WTC11 (cell line): Measurements from ENCODE around the gene TLE4. TPM values are rescaled to one million over a fixed set of nuclear protein-coding genes. Genes with fewer than 3 reads are reported as not detected.

Experiments used
- ATAC-seq: fragments of 200-7000 bp; cut with Tn5 transposase; 2 replicates; pipeline ENCODE4 v1.10.0; 2021; ENCODE audit warnings: mild to moderate bottlenecking, moderate library complexity
- CTCF ChIA-PET: fragments of 300-600 bp; sonication (Branson Sonifier 250); formaldehyde crosslinking; loops from one replicate; lab custom pipeline; 2021; ENCODE audit warnings: antibody characterized with exemption; lab: Charles Lee
- POLR2A ChIA-PET: fragments of 350-600 bp; sonication (Branson Sonifier 250); formaldehyde crosslinking; loops from one replicate; lab custom pipeline; 2021; ENCODE audit warnings: antibody characterized with exemption; lab: Charles Lee
- DNase-seq: peaks from one replicate; pipeline ENCODE4 v3.0.0; 2021; ENCODE audit warnings: low spot score
- H3K27ac Mint-ChIP-seq: 2 replicates; pipeline ENCODE4 v1.8.0; 2021; ENCODE audit warnings: mixed read lengths
- H3K27me3 Mint-ChIP-seq: 2 replicates; pipeline ENCODE4 v1.8.0; 2021; ENCODE audit warnings: low read depth, mild to moderate bottlenecking, moderate library complexity, mixed read lengths
- H3K36me3 Mint-ChIP-seq: 2 replicates; pipeline ENCODE4 v1.8.0; 2021; ENCODE audit warnings: mixed read lengths
- H3K4me1 Mint-ChIP-seq: 2 replicates; pipeline ENCODE4 v1.8.0; 2022; ENCODE audit warnings: mixed read lengths
- H3K4me3 Mint-ChIP-seq: 2 replicates; pipeline ENCODE4 v1.8.0; 2021; ENCODE audit warnings: mild to moderate bottlenecking, moderate library complexity, mixed read lengths
- H3K9me3 Mint-ChIP-seq: 2 replicates; pipeline ENCODE4 v1.8.0; 2021; ENCODE audit warnings: mixed read lengths
- ARID4B ChIP-seq: sonication (generic); formaldehyde crosslinking; IDR thresholded peaks from 2 replicates; pipeline ENCODE4 v1.8.0; 2023; ENCODE audit warnings: missing genetic modification reagents, mild to moderate bottlenecking, borderline replicate concordance
- ATF1 ChIP-seq: sonication (generic); formaldehyde crosslinking; IDR thresholded peaks from 2 replicates; pipeline ENCODE4 v1.8.1; 2023; ENCODE audit warnings: mild to moderate bottlenecking, moderate library complexity, missing genetic modification reagents
- ATF2 ChIP-seq: sonication (generic); formaldehyde crosslinking; IDR thresholded peaks from 2 replicates; pipeline ENCODE4 v1.8.1; 2022; ENCODE audit warnings: low read depth, missing genetic modification reagents, borderline replicate concordance
- ATF6 ChIP-seq: sonication (generic); formaldehyde crosslinking; IDR thresholded peaks from 2 replicates; pipeline ENCODE4 v1.8.1; 2023; ENCODE audit warnings: mild to moderate bottlenecking, missing genetic modification reagents
- ELF4 ChIP-seq: sonication (generic); formaldehyde crosslinking; IDR thresholded peaks from 2 replicates; pipeline ENCODE4 v1.8.1; 2022; ENCODE audit warnings: low read depth, mild to moderate bottlenecking, moderate library complexity, missing genetic modification reagents
- EMX1 ChIP-seq: fragments of 250-450 bp; sonication (Bioruptor Pico); IDR thresholded peaks from 2 replicates; pipeline ENCODE4 v1.8.0; 2021; ENCODE audit warnings: mild to moderate bottlenecking
- ERG ChIP-seq: fragments of 250-450 bp; sonication (Bioruptor Pico); IDR thresholded peaks from 2 replicates; pipeline ENCODE4 v1.8.0; 2021; ENCODE audit warnings: mild to moderate bottlenecking
- ESRRA ChIP-seq: sonication (generic); formaldehyde crosslinking; IDR thresholded peaks from 2 replicates; pipeline ENCODE4 v1.8.1; 2022; ENCODE audit warnings: mild to moderate bottlenecking, missing genetic modification reagents, borderline replicate concordance
- FOXJ3 ChIP-seq: sonication (generic); formaldehyde crosslinking; IDR thresholded peaks from 2 replicates; pipeline ENCODE4 v1.9.0; 2021; ENCODE audit warnings: missing genetic modification reagents, mild to moderate bottlenecking, borderline replicate concordance
- FOXP1 ChIP-seq: sonication (generic); formaldehyde crosslinking; IDR thresholded peaks from 2 replicates; pipeline ENCODE4 v1.8.0; 2022; ENCODE audit warnings: missing genetic modification reagents, mild to moderate bottlenecking, moderate library complexity, borderline replicate concordance
- HMGA2 ChIP-seq: fragments of 250-450 bp; sonication (Bioruptor Pico); IDR thresholded peaks from 2 replicates; pipeline ENCODE4 v1.4.0; 2021; ENCODE audit warnings: mild to moderate bottlenecking, moderate library complexity
- IRF1 ChIP-seq: sonication (generic); formaldehyde crosslinking; IDR thresholded peaks from 2 replicates; pipeline ENCODE4 v1.8.0; 2023; ENCODE audit warnings: missing genetic modification reagents
- JUN ChIP-seq: sonication (generic); formaldehyde crosslinking; IDR thresholded peaks from 2 replicates; pipeline ENCODE4 v1.8.0; 2023; ENCODE audit warnings: mild to moderate bottlenecking, missing genetic modification reagents
- KAT7 ChIP-seq: sonication (generic); formaldehyde crosslinking; IDR thresholded peaks from 2 replicates; pipeline ENCODE4 v1.8.1; 2023; ENCODE audit warnings: missing genetic modification reagents, mild to moderate bottlenecking, borderline replicate concordance
- NR2C2 ChIP-seq: sonication (generic); formaldehyde crosslinking; IDR thresholded peaks from 2 replicates; pipeline ENCODE4 v1.8.0; 2022; ENCODE audit warnings: mild to moderate bottlenecking, missing genetic modification reagents
- NR3C1 ChIP-seq: sonication (generic); formaldehyde crosslinking; conservative IDR thresholded peaks from 2 replicates; pipeline ENCODE4 v1.8.1; 2023; ENCODE audit warnings: low read depth, mild to moderate bottlenecking, missing genetic modification reagents
- PRRX2 ChIP-seq: fragments of 250-450 bp; sonication (Bioruptor Pico); IDR thresholded peaks from 2 replicates; pipeline ENCODE4 v1.8.0; 2021; ENCODE audit warnings: mild to moderate bottlenecking
- SMAD3 ChIP-seq: sonication (generic); formaldehyde crosslinking; IDR thresholded peaks from 2 replicates; pipeline ENCODE4 v1.8.0; 2022; ENCODE audit warnings: missing genetic modification reagents, mild to moderate bottlenecking, borderline replicate concordance
- TEAD4 ChIP-seq: sonication (generic); formaldehyde crosslinking; IDR thresholded peaks from 2 replicates; pipeline ENCODE4 v1.8.0; 2022; ENCODE audit warnings: mild to moderate bottlenecking, missing genetic modification reagents
- ZNF138 ChIP-seq: sonication (generic); formaldehyde crosslinking; conservative IDR thresholded peaks from 2 replicates; pipeline ENCODE4 v1.8.1; 2022; ENCODE audit warnings: mild to moderate bottlenecking, moderate library complexity, missing genetic modification reagents
- ZNF219 ChIP-seq: sonication (generic); formaldehyde crosslinking; IDR thresholded peaks from 2 replicates; pipeline ENCODE4 v1.8.0; 2023; ENCODE audit warnings: missing genetic modification reagents, mild to moderate bottlenecking, borderline replicate concordance
- ZNF396 ChIP-seq: fragments of 250-450 bp; sonication (Bioruptor Pico); IDR thresholded peaks from 2 replicates; pipeline ENCODE4 v1.8.0; 2021; ENCODE audit warnings: mild to moderate bottlenecking, moderate library complexity, borderline replicate concordance
- ZNF423 ChIP-seq: fragments of 250-450 bp; sonication (Bioruptor Pico); IDR thresholded peaks from 2 replicates; pipeline ENCODE4 v2.1.2; 2022; ENCODE audit warnings: mild to moderate bottlenecking, moderate library complexity
- total RNA-seq: library from RNA; stranded (reverse); gene quantifications from 3 replicates; pipeline ENCODE4 v1.2.3, GENCODE V29; 2021
- TF ChIP-seq, protein P1 (sequence below): sonication (generic); formaldehyde crosslinking; conservative IDR thresholded peaks from 2 replicates; pipeline ENCODE4 v1.8.1; 2022; ENCODE audit warnings: mild to moderate bottlenecking, missing genetic modification reagents

TLE4 gene
- total RNA-seq, 1 experiment from 2014 or later: 48.1 TPM

DNA sequence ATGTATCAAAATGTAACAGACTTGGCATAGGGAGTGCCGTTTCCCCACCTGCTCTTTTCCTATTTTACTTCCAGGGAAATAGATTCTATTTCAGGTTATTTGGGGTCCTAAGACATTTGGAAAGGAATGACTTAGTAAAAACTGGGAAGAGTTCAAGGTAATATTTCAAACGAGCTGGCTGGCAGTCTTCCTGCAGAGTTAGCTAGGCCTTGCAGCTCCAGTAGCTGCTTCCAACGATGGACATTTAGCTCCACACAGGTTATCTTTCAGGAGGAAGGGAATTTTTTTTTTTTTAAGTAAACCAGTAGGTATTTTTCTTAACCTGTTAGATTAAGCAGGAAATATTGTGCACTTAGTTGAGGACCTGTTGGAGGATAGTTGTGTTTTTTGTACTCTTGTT, 45.2 kb downstream of the TLE4 start (continued):
- no peak for TF ChIP-seq ZNF423 (CRISPR knock-in tag)
- no peak for TF ChIP-seq NR3C1 (CRISPR knock-in tag)
- TF ChIP-seq JUN: no peak
- TF ChIP-seq TEAD4 (CRISPR knock-in tag): no peak
- TF ChIP-seq FOXJ3 (CRISPR knock-in tag): no peak
- TF ChIP-seq NR2C2 (CRISPR knock-in tag): no peak

- H3K36me3 Mint-ChIP-seq: peaks cover 3% of the 10 kb centered on the region; the same call in 1 of the 2 replicates
These were observed 45.6 kb downstream of the TLE4 start for GRCh38 chr9:79617395-79617794.

GRCh38 chr9:79619930-79620329, 48.2 kb downstream of the TLE4 start:
- DNase-seq: no peak
- Mint-ChIP-seq H3K36me3 (peaks cover 6% of the 10 kb centered on the region), H3K27ac (no peak overlapping the region), H3K27me3 (no peaks in the 10 kb centered on the region), H3K9me3 (0 out of 2 replicates have a peak, but pooled peaks cover 3% of the 10 kb centered on the region), H3K4me3 (no peak overlapping the region), H3K4me1 (peaks cover 60% of the 10 kb centered on the region)
- no peak for ATAC-seq
- ChIA-PET CTCF (no interaction called here), POLR2A (no interaction called here)
- no peak for TF ChIP-seq FOXP1 (CRISPR knock-in tag)
- no peak for TF ChIP-seq ESRRA (CRISPR knock-in tag)
- no peak for TF ChIP-seq EMX1 (CRISPR knock-in tag)
- TF ChIP-seq ZNF219: no peak
- no peak for TF ChIP-seq ARID4B (CRISPR knock-in tag)
- TF ChIP-seq ERG (CRISPR knock-in tag): no peak
- no peak for TF ChIP-seq ELF4 (CRISPR knock-in tag)
- TF ChIP-seq HMGA2: no peak
- TF ChIP-seq ATF2 (CRISPR knock-in tag): no peak
- no peak for TF ChIP-seq PRRX2 (CRISPR knock-in tag)
- TF ChIP-seq, protein P1, sequence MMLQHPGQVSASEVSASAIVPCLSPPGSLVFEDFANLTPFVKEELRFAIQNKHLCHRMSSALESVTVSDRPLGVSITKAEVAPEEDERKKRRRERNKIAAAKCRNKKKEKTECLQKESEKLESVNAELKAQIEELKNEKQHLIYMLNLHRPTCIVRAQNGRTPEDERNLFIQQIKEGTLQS: no peak
- TF ChIP-seq IRF1 (CRISPR knock-in tag): no peak
- TF ChIP-seq ZNF396 (CRISPR knock-in tag): no peak
- TF ChIP-seq ATF1: no peak
- TF ChIP-seq ZNF138 (CRISPR knock-in tag): no peak
- no peak for TF ChIP-seq SMAD3 (CRISPR knock-in tag)

More at GRCh38 chr9:79617395-79617794, 45.6 kb downstream of the TLE4 start:
- no peak for ATAC-seq
- no peak for DNase-seq
- no peak overlapping the region for H3K4me3 Mint-ChIP-seq
- H3K27ac Mint-ChIP-seq: no peak overlapping the region; the same call in 1 of the 2 replicates
- ChIA-PET CTCF (no interaction called here), POLR2A (interaction anchor here (0.8 to 1.1 kb wide), 2 partner anchors 42 to 47 kb away, joined by 3 to 9 read pairs; no protein-coding TSS in a partner anchor)
- no peaks in the 10 kb centered on the region for H3K27me3 Mint-ChIP-seq
- no peaks in the 10 kb centered on the region for H3K9me3 Mint-ChIP-seq
- TF ChIP-seq KAT7 (CRISPR knock-in tag) (no peak), ATF6 (no peak)
- H3K4me1 Mint-ChIP-seq: peaks cover 69% of the 10 kb centered on the region
